Bladder microvascular endothelial cell (primary cell): ENCODE measurements around the gene B3GNT7. TPM values are rescaled to one million over a fixed set of nuclear protein-coding genes. Genes with fewer than 3 reads are reported as not detected.

Experiments
- total RNA-seq: library from RNA; depleted of rRNA; stranded (reverse); fragments of >200 nt; gene quantifications from 2 replicates; pipeline ENCODE4 v1.2.3, GENCODE V29; 2014

B3GNT7 gene
- total RNA-seq: under 0.01 and 5.9 TPM in 2 replicates

GRCh38 chr2:231395188-231396057, at the start of gene B3GNT7:
Gene B3GNT7 (plus strand): TSS chr2:231395710. CDS start chr2:231395804, 94 bp downstream.

Other genes starting within 250 kb of the B3GNT7 start
- gene ARMC9, start 197.1 kb upstream of the B3GNT7 start, total RNA-seq: 6.5 and 18.5 TPM in 2 replicates
- 108 and 318 TPM in 2 replicates for gene NCL, start 68.8 kb downstream of the B3GNT7 start, total RNA-seq
- gene NMUR1, start 134.7 kb downstream of the B3GNT7 start, total RNA-seq: not detected in 2 replicates
- not detected in 2 replicates for gene TEX44, start 197.2 kb downstream of the B3GNT7 start, total RNA-seq